ENCODE results near the gene FAM32A.

FAM32A gene

GRCh38 chr19:16155128-16155527 lies 30.1 kb upstream of the FAM32A start:
- no peak for TF ChIP-seq CTCF (IDR thresholded peaks at IDR 0.05)
- Histone ChIP-seq H3K27ac (no peak overlapping the region), H3K9me3 (ENCODE audit: control insufficient read depth, low read length) (no peaks in the 10 kb centered on the region), H3K36me3 (ENCODE audit: control insufficient read depth, insufficient read depth, low read length) (no peaks in the 10 kb centered on the region), H3K4me2 (ENCODE audit: low read length) (no peak overlapping the region), H3K9ac (no peak overlapping the region), H2AFZ (no peak overlapping the region), H3K27me3 (ENCODE audit: control insufficient read depth, insufficient read depth, low read length) (no peaks in the 10 kb centered on the region), H3K79me2 (no peaks in the 10 kb centered on the region), H3K4me3 (ENCODE audit: low read depth, low read length) (no peak overlapping the region), H3K4me1 (no peaks in the 10 kb centered on the region)

- Histone ChIP-seq H3K4me1 (no peaks in the 10 kb centered on the region), H3K27me3 (ENCODE audit: control insufficient read depth, insufficient read depth, low read length) (no peaks in the 10 kb centered on the region), H3K27ac (no peak overlapping the region), H3K36me3 (ENCODE audit: control insufficient read depth, insufficient read depth, low read length) (no peaks in the 10 kb centered on the region), H3K9me3 (ENCODE audit: control insufficient read depth, low read length) (no peaks in the 10 kb centered on the region), H2AFZ (no peak overlapping the region), H3K4me3 (ENCODE audit: low read depth, low read length) (no peak overlapping the region), H3K9ac (no peak overlapping the region), H3K4me2 (ENCODE audit: low read length) (no peak overlapping the region), H3K79me2 (no peaks in the 10 kb centered on the region)
- no peak for TF ChIP-seq CTCF (IDR thresholded peaks at IDR 0.05)
These were observed 28.3 kb upstream of the FAM32A start for GRCh38 chr19:16156904-16157303.

GRCh38 chr19:16157601-16158000 lies 27.6 kb upstream of the FAM32A start:
- H3K27me3 ChIP-seq (ENCODE audit: control insufficient read depth, insufficient read depth, low read length) = no peaks in the 10 kb centered on the region
- TF ChIP-seq CTCF (IDR thresholded peaks at IDR 0.05) = no peak
- H3K27ac ChIP-seq = no peak overlapping the region

GRCh38 chr19:16159655-16160054 lies 25.6 kb upstream of the FAM32A start:
- Histone ChIP-seq H3K27ac (no peak overlapping the region), H3K79me2 (no peaks in the 10 kb centered on the region), H3K4me1 (no peaks in the 10 kb centered on the region), H3K4me3 (ENCODE audit: low read depth, low read length) (no peak overlapping the region), H3K27me3 (ENCODE audit: control insufficient read depth, insufficient read depth, low read length) (no peaks in the 10 kb centered on the region), H2AFZ (no peak overlapping the region), H3K9ac (no peak overlapping the region), H3K4me2 (ENCODE audit: low read length) (no peak overlapping the region), H3K36me3 (ENCODE audit: control insufficient read depth, insufficient read depth, low read length) (no peaks in the 10 kb centered on the region), H3K9me3 (ENCODE audit: control insufficient read depth, low read length) (no peaks in the 10 kb centered on the region)
- TF ChIP-seq CTCF (IDR thresholded peaks at IDR 0.05) = no peak

More at GRCh38 chr19:16157601-16158000, 27.6 kb upstream of the FAM32A start:
- no peaks in the 10 kb centered on the region for H3K36me3 ChIP-seq (ENCODE audit: control insufficient read depth, insufficient read depth, low read length)
- H3K4me3 ChIP-seq (ENCODE audit: low read depth, low read length) = no peak overlapping the region
- no peak overlapping the region for H3K9ac ChIP-seq
- H3K4me1 ChIP-seq = no peaks in the 10 kb centered on the region
- no peaks in the 10 kb centered on the region for H3K79me2 ChIP-seq
- H2AFZ ChIP-seq = no peak overlapping the region
- no peak overlapping the region for H3K4me2 ChIP-seq (ENCODE audit: low read length)
- H3K9me3 ChIP-seq (ENCODE audit: control insufficient read depth, low read length) = no peaks in the 10 kb centered on the region

- H3K36me3 ChIP-seq (ENCODE audit: control insufficient read depth, insufficient read depth, low read length) = no peaks in the 10 kb centered on the region
- H3K9ac ChIP-seq = no peak overlapping the region
- H3K4me2 ChIP-seq (ENCODE audit: low read length) = no peak overlapping the region
- H3K9me3 ChIP-seq (ENCODE audit: control insufficient read depth, low read length) = no peaks in the 10 kb centered on the region
- H2AFZ ChIP-seq = no peak overlapping the region
- no peak overlapping the region for H3K4me3 ChIP-seq (ENCODE audit: low read depth, low read length)
- TF ChIP-seq CTCF (IDR thresholded peaks at IDR 0.05) = no peak
- H3K27me3 ChIP-seq (ENCODE audit: control insufficient read depth, insufficient read depth, low read length) = no peaks in the 10 kb centered on the region
- H3K27ac ChIP-seq = no peak overlapping the region
- H3K79me2 ChIP-seq = no peaks in the 10 kb centered on the region
- no peaks in the 10 kb centered on the region for H3K4me1 ChIP-seq
These were observed 24.7 kb upstream of the FAM32A start for GRCh38 chr19:16160445-16160942.
